ENCODE data around the gene PCNX2.

GRCh38 chr1:233158322-233158721 is 137.2 kb downstream of the PCNX2 start:
- TF ChIP-seq CTCF (IDR thresholded peaks at IDR 0.05; ENCODE audit: insufficient read depth, low read depth, low read length) (no peak), EZH2 (IDR thresholded peaks at IDR 0.05; ENCODE audit: insufficient read depth, low read length) (no peak)

Measured in astrocyte (in vitro differentiated cells and primary cell).